GM20431 (cell line): Measurements from ENCODE around the gene FANCF.

Source experiments
- in situ Hi-C: fragments of 300-500 bp; cut with MseI, MboI; formaldehyde crosslinking; loops from one replicate; pipeline ENCODE4 v1.15.0; 2020; ENCODE audit warnings: low sequenced_read_pairs; ENCODE audit not compliant: unreplicated experiment

The FANCF gene

DNA sequence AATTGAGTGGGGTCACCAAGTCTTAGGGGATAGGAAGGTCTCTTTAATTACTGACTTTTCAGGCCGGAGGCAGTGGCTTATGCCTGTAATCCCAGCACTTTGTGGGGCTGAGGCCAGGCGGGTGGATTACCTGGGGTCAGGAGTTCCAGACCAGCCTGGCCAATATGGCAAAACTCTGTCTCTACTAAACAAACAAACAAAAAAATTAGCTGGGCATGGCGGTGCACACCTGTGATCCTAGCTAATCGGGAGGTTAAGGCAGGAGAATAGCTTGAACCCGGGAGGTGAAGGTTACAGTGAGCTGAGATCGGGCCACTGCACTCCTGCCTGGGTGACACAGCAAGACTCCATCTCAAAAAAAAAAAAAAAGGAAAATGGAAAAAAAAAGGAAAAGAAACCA, 1.8 kb upstream of the FANCF start:
- in situ Hi-C loops: no loop called here

DNA sequence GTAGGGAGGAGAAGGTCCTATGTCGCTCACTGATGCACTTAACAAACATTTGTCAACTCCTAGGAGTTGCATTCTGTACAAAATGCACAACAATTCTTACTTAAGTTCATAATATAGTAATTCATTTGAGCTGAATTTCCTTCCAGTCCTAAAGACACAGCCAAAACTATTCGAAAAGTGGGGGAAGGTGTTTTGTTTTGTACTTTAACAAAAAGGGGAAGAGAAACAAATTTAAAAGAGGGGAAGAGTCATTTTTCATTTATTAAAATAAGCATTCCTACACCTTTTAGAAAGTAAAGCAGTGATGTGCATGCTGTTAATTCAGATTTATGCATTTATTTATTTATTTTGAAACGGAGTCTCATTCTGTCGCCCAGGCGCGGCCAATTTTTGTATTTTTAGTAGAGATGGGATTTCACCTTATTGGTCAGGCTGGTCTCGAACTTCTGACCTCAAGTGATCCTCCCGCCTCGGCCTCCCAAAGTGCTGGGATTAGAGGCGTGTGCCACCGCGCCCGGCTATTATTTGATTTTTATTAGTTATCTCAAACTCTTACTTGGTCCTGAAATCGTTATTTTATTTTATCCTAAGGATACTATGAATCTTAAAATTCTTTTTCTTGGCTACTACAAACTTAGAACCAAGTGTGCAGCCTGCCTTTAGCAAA, 1.1 kb upstream of the FANCF start:
- in situ Hi-C loops: no loop called here

DNA sequence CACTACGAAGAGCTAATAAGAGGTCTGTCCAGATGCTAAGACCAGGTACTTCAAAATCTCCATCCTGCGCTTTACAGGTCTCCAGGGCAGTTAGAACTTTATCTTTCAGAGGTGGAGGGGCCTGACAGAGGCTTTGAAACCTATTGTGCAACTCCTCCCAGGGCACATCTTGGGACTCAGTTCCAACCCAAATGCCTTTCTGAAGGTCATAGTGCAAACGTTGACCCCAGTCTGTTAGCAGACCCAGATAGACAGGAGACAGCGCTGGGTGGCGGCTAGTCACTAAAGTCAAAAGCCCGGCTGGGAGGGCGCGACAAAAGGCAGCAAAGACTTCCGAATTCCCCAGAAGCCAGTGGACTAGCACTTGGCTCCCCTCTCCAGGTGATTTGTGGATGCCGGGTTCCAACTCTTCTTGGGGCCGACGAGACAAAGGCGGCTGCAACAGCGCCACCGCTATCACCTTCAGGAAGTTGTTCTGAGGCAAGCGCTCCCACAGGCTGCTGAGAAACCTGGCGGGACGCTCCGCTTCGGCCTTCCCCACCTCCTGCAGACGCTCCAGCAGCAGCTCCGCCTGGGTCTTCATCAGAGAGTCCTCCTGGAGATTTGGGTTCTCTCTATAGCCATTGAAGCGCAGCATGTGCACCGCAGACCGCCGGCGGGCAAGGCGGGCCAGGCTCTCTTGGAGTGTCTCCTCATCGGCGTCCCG, 728 bp downstream of the FANCF start:
- in situ Hi-C loops: no loop called here

DNA sequence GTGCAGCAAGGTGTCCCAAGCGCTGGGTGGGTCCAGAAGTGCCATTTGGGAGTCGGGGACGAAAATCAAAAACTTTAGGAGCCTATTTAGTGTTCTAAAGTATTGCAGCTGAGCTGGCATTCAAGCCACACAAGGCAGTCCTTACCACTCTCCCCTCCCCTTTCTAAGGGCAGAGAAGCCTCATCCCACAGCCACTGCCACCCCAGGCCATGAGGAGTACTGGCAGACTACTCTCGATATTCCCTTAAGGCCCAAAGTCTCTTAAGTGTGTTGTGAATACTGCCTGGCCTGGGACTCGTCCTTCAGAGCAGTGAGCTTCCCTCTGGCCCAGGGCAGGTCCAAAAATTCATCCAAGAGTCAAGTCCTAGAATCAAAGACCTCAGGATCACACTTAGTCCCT, 7.8 kb downstream of the FANCF start:
- in situ Hi-C loops: no loop called here

DNA sequence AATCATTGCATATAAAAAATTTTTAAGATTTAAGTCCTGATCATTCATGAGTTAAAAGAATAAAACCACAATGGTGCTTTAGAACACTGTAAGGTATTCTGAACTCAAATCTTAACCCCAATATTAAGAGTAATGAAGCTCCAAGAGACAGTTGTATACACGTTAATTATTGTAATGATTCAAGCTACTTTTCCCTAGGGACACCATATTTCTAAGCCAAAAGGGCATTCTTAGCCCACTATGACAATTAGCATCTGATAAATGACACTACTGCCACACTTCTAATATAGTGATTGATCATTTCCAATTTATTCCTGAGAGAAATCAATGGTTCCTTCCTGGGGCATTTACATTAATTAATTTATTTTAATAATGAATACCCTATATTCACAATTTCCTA, 21.7 kb downstream of the FANCF start:
- in situ Hi-C loops: no loop called here

DNA sequence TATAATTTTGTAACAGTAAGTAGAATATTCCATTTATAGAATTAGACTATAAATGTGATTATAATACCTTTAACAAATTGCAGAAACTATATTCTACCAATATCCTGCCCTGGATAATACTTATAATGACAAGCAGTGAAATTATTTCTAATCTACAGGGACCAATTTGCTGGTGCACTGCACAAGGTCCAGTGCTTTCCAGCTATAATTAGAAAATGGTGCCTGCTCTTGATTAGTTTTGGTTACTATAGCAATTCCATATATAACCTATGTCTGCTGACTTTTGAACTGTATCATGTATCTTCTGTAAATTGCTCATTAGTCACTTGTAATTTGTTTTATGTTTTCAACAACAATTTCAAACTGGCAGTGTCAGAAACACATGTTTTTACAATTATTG, 23.1 kb downstream of the FANCF start:
- in situ Hi-C loops: no loop called here

DNA sequence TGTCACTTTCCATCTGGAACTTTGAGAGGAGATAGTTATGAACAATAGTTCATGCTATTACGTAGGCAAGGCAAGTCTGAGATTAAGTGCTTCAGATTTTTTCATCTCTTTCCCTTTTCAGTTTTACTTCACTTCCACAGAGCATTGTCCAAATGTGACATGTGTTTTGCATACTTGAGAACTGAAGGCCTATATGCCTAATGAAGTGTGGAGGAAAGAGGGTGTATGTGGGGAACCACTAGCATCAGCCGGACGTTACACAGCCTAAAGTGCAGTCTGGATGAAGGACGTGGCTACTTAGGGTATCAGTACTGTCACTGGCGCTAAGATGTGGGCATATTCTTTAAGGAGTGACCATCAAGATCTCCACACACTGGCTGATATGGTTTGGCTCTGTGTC, 26.2 kb downstream of the FANCF start:
- in situ Hi-C loops: no loop called here

DNA sequence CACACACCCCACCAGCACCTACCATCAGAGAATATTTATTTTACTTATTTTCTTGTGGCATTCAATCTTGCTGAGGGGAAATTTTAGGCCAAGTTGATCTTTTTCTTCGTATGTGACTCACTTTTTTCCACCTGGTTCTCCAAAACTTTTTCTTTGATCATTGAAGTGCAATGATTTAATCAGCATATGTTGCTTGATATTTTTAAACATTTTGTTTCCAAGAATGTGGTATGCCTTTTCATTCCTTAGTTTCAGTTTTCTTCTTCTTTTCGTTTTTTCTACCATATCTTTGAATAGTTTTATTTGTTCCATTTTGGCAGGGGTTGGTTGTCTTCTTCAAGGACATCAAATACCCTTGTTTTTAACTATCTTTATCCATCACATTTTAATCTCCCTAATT, 28.6 kb downstream of the FANCF start:
- in situ Hi-C loops: no loop called here

DNA sequence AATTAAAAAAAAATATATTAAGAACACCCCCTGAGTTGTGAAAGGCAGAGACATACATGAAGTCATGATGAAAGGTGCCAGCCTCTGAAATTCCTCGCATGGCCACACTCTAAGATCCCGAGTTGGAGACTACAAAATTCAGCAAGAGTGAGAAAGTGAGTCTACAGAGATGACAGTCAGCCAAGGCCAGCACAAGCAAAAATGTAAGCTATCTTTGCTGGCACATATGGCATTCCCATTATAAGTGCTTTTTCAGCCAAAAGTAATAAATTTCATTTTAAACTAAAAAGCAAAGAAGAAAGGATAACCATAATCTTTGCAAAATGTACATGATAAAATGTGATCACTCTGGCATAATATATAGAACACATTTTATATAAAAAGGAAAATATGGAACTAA, 40.6 kb downstream of the FANCF start:
- in situ Hi-C loops: no loop called here

DNA sequence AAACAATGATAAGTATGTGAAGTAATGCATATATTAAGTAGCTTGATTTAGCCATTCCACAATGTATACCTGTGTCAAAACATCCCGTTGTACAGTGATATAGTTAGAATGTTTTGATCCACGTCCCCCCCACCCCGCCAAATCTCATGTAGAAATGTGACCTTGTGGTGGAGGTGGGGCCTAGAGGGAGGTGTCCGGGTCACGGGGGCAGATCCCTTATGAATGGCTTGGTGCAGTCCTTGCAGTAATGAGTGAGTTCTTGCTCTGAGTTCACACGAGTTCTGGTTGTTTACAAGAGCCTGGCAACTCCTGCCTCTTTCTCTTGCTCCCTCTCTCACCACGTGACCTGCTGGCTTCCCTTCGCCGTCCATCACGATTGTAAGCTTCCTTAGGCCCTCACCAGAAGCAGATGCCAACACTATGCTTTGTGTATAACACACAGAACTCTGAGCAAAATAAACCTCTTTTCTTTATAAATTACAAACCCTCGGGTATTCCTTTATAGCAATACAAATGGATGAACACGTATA, 41.6 kb downstream of the FANCF start:
- in situ Hi-C loops: no loop called here

DNA sequence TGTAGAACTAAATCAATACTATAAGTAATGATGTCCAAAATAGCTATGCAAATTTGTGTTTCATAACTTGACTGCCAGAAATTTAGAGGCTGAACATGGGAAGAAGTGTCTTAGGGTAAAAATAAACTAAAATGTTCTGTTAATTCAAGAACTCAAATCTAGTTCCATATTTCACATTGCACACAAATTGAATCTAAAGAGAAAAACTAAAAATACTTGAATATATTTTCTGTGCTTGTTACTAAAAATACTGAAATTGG, 43.5 kb downstream of the FANCF start:
- in situ Hi-C loops: no loop called here

DNA sequence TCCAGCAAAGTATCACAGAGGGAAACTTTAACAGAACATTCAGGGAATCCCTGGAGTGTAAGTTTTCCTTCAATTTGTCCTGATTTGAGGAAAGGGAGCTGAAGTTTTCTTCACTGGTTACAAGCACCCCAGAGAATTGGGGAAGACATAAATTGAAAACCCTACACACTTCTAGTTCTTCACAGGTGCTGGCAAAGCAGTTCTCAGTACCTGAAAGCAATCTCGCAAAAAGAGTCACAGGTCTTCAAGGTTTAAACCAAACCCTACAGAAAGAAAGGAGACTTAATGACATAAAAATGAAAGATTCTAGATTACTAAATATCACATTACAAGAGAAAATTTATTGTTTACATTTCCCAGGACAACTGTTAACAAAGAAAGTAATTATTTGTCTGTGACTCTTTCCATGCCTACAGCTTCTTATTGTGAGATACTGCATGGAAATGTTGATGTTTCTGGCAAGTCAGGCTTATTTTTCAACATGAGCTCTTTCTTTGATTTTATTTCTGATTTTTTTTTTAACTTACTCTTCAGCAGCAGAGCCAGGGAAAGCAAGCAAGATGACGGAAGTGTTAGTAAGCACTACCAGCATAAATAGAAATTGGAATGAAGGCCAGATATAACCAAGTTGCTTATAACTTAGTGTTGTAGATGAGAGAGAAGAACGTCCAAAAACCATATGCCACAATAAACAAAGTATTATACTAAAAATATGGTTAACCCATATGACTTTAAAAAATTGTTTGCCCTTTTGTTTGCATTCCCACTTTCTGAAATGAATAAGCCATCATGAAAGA, 44.1 kb downstream of the FANCF start:
- in situ Hi-C loops: no loop called here

DNA sequence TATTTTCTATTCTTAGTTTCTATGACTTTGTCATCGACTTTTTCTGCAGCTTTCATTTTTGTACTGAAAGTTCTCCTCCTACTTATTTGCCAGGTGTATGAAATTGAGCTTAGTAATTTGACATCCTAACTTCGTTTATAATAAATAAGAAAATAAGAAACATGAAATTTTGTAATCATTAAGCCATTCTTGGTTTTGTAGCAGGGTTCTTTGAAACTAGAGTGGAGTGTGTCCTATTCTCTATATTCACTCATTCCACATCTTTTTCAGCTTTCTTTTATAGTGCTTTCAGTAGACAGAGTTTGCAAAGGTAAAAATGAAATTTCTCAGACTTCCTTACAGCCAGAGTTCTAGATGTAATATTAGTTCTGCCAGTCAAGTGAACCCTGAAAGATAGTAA, 47.8 kb downstream of the FANCF start:
- in situ Hi-C loops: no loop called here
